Measurements from ENCODE around the gene DTX4.

Gene DTX4

DNA sequence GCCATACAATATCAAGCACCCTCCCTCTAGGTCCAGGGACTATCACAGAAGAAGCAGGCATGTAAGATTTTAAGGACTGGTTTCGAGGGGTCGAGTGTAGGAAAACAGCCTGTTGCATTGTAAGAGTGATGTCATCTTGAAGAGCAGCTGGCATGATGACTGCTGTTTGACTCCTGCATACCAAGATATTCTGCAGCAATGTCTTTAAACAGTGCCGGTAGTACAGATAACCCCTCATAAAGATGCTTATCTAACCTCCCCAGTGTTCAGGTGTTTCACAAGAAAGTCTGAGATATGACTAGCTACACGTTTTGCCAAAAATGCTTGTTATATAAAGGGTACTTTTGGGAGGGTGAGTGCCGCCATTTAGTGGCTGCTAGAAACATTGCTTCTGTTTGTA lies 17.3 kb upstream of the DTX4 start:
- Mint-ChIP-seq H3K4me3 (no peak overlapping the region), H3K27me3 (no peaks in the 10 kb centered on the region), H3K27ac (no peak overlapping the region), H3K9me3 (ENCODE audit: low read depth) (no peaks in the 10 kb centered on the region), H3K36me3 (peaks cover 8% of the 10 kb centered on the region), H3K4me1 (ENCODE audit: low read depth) (peaks cover 20% of the 10 kb centered on the region)

DNA sequence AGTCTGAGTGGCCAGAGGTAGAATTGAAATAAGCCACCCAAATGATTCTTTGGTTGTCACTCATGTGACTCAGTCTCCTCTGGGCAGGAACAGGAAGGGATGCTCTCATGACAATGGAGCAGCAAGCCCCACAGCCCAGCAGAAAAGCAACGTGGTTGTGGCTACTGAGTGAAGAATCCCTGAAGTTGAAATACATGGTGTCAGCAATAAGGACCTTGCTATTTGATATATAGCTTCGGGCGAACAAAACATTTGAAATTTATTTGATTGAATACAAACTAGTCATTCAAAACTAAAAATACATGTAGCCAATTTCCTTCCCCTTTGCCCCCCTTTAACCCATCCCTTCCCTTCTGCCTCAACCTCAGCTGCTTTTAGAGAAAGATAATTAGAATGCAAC lies 14.5 kb upstream of the DTX4 start:
- no peak overlapping the region for H3K27ac Mint-ChIP-seq

DNA sequence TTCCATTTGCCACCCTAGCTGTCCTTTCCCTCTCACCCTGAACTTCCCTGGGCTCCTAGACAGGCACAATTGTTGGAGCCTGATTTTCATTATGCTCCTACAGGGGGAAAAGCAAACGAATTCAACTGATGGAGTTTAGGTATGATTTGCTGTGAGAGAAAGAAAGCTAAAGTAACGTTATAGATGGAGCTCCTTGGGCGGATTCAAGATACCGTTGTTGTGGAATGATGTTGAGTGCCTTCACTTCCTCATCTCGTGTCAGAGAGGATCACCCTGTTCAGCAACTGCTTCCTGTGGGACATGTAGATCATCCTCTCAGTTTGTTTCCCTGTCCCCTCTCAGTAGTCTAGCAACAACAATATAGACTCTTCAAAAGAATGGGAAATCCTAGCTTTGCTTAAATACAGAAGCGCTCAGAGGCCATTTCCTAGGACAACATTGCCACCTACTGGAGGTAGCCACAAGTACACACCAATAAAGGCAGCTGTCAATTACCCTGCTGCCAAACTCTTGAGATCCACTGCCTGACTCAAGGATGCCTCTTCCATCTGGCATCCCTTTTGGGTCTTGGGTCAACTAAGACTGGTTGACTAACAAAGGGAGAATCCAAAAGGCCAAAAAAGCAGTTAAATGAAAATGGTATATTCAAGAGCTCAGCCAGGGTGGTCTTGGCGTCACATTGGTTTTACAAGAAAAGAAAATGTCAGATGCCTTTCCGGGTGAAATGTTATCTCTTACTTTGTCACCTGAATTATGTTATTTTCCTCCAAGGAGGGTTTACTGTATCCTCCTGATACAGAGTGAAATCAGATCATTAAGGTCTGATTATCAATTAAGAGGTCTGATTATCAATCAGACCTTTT lies 13.5 kb upstream of the DTX4 start:
- Mint-ChIP-seq H3K9me3 (ENCODE audit: low read depth) (no peaks in the 10 kb centered on the region), H3K27ac (no peak overlapping the region), H3K36me3 (no peaks in the 10 kb centered on the region), H3K4me1 (ENCODE audit: low read depth) (peaks cover 2% of the 10 kb centered on the region), H3K4me3 (no peak overlapping the region), H3K27me3 (peaks cover 6% of the 10 kb centered on the region)

More for the DNA sequence above, 14.5 kb upstream of the DTX4 start:
- Mint-ChIP-seq H3K4me3 (no peak overlapping the region), H3K4me1 (ENCODE audit: low read depth) (peaks cover 10% of the 10 kb centered on the region), H3K9me3 (ENCODE audit: low read depth) (no peaks in the 10 kb centered on the region), H3K27me3 (peaks cover 6% of the 10 kb centered on the region), H3K36me3 (peaks cover 3% of the 10 kb centered on the region)

DNA sequence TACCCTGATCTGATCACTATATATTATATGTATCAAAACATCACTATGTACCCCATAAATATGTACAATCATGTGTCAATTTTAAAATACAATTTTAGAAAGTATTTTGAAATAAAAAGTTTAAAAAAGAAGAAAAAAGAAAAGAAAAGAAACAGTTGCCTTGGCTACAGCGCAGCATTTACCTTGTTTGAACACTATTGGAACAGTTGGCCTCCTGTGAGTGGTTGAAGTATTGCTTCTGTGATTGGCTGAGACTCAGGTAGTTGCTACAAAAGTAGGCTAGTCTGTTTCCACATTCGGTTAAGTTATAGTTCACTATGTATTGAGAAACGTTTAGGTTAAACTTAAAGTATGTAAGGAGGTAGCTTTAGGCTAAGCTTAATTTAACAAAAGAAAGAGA lies 7.9 kb upstream of the DTX4 start:
- Mint-ChIP-seq H3K4me3 (no peak overlapping the region), H3K36me3 (no peaks in the 10 kb centered on the region), H3K27me3 (peaks cover 8% of the 10 kb centered on the region), H3K27ac (no peak overlapping the region), H3K9me3 (ENCODE audit: low read depth) (no peaks in the 10 kb centered on the region), H3K4me1 (ENCODE audit: low read depth) (no peaks in the 10 kb centered on the region)

DNA sequence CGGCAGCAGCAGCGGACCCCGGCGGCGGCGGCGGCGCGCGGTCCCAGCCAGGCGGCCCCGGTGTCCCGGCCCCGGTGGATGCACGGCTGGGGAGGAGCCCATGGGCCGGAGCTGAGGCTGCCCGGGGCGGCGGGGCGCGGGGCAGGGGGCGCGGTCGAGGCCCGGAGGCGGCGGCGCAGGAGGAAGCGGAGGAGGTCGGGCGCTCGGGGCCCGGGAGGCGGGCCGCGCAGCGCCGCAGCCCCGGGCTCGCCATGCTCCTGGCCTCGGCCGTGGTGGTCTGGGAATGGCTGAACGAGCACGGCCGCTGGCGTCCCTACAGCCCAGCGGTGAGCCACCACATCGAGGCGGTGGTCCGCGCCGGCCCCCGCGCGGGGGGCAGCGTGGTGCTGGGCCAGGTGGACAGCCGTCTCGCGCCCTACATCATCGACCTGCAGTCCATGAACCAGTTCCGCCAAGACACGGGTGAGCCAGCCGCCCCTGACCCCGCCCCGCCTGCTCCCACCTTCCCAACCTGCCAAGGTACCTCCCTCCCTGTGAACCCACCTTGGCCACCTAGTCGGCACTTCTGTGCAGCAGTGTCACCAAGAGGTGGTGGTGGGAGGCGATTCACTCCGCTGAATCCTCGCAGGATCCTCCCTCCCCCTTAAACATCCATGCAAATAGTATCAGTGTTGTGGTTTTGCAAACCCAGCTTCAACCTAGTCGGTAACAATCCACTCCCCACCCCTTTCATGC lies 580 bp downstream of the DTX4 start:
- no peaks in the 10 kb centered on the region for H3K36me3 Mint-ChIP-seq
- H3K27ac Mint-ChIP-seq = peak overlapping the region; percentile 41
- peak overlapping the region; percentile 88 for H3K4me3 Mint-ChIP-seq
- peaks cover 2% of the 10 kb centered on the region for H3K27me3 Mint-ChIP-seq
- H3K9me3 Mint-ChIP-seq (ENCODE audit: low read depth) = no peaks in the 10 kb centered on the region
- peaks cover 9% of the 10 kb centered on the region for H3K4me1 Mint-ChIP-seq (ENCODE audit: low read depth)

DNA sequence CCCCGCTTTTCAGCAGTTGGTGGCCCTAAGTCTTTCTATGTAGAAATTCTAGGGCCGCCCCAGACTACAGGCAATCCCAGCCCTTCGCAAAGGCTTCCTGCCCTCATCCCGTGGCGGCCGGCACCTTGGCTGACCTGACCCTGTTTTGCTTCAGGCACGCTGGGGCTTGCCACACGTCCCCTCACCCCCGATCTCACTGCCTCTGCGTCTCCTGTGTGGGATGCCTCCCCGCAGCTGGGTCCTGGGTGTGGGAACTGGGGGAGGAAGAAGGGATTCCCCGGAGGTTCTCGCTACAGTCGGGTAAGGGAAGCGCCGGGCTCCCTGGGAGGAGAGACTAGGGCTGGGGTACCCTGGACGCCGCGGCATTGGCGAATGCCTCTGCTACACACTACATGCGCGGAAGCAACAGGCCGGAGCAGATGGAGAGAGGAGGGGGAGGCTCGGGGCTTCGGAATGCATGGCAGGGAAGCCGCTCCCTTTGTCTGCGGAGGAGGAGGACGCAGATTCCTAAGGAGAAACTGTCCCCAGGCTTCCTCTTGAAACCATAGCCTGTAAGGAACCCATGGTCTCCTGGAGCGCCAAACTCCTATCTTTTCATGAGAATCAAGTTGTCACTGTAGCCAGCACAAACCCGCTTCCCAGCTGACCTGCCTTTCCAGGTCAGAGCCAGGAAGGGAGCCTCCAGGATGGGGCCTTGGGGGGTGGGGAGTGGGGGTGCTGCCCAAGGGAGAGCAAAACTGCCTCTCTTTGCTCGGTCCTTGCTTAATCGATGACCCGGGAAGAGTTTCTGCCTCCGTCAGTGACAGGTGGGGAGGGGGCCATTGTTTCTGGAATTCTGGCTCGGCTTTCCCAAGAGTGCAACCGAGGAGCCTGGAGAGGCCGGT lies 1.4 kb downstream of the DTX4 start:
- H3K4me3 Mint-ChIP-seq = peak overlapping the region; percentile 88
- peaks cover 2% of the 10 kb centered on the region for H3K27me3 Mint-ChIP-seq
- no peak overlapping the region for H3K27ac Mint-ChIP-seq
- no peaks in the 10 kb centered on the region for H3K9me3 Mint-ChIP-seq (ENCODE audit: low read depth)
- H3K4me1 Mint-ChIP-seq (ENCODE audit: low read depth) = peaks cover 9% of the 10 kb centered on the region
- H3K36me3 Mint-ChIP-seq = no peaks in the 10 kb centered on the region

DNA sequence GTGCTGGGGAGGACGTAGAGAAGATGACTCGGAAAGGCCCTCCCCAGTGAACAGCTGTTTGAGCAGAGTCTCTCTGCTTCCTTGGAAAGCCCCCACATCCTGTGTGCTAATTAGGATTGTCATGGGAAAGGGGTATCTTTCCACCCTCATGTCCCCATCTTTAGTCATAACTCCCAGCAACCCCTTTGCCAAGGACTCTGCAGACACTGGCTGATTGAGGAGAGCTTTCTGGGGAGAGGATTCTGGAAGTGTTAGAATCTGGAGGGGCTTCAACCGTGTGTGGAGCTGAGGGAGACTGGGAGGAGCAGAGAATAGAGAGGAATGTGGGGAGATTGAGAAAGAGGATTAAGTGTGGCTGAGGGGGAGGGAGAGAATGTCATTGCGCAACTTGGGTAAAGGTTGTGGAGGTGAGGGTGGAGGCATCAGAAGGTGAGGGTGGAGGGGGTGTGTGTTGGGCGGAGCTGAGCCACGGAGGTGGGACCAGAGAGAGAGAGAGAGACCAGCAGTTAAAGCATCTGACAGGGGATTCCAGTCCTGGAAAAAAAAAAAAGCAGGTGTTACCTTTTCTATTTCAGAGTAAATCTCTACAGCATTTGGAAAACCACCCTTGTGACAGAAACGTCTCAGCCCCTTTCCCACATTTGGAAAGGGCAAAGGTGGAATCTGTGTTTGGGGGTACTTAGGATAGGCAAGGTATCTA lies 2.2 kb downstream of the DTX4 start:
- Mint-ChIP-seq H3K4me1 (ENCODE audit: low read depth) (peaks cover 9% of the 10 kb centered on the region), H3K4me3 (peak overlapping the region; percentile 37)

DNA sequence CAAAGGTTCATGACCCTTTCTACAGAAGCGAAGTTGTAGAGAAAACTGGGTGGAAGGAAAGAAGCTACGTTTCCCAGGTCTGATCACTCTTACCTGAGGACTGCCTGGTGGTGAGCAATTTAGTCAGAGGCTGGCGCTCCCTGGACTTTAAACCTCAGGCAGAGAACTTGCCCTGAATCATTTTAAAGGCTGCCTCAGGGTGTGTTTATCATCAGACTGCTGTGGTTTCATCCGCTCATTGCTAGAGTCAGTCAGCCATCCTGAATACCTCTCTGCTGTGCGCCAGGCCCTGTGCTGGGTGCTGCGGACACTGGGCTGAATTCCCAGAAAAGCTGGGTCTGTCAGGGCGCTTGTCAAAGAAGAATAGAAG lies 2.7 kb downstream of the DTX4 start:
- peaks cover 2% of the 10 kb centered on the region for H3K27me3 Mint-ChIP-seq
- H3K9me3 Mint-ChIP-seq (ENCODE audit: low read depth) = no peaks in the 10 kb centered on the region
- H3K36me3 Mint-ChIP-seq = no peaks in the 10 kb centered on the region
- no peak overlapping the region for H3K27ac Mint-ChIP-seq
- H3K4me1 Mint-ChIP-seq (ENCODE audit: low read depth) = peaks cover 9% of the 10 kb centered on the region
- H3K4me3 Mint-ChIP-seq = no peak overlapping the region

More for the DNA sequence above, 2.2 kb downstream of the DTX4 start:
- H3K27ac Mint-ChIP-seq = no peak overlapping the region
- no peaks in the 10 kb centered on the region for H3K36me3 Mint-ChIP-seq
- no peaks in the 10 kb centered on the region for H3K9me3 Mint-ChIP-seq (ENCODE audit: low read depth)
- H3K27me3 Mint-ChIP-seq = peaks cover 2% of the 10 kb centered on the region

DNA sequence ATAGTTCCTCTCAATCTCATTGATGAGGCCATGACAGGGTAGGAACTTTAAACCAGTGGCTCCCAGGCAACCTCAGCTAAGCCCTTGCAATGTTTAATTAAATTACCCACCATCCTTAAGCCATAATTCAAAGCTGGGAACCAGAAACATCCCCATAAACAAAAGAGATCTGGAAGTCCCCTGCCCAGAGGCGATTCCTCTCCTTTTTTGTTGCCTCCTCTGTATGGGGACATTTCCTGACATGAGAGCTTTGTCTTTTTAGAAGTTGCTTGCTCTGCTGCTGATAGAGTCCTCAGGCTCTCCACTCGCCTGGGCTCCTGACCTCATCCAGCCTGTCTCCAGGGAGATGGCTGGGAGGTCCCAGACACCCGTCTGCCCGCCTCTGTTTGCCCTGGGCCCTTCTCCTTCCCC lies 3.2 kb downstream of the DTX4 start:
- no peak overlapping the region for H3K27ac Mint-ChIP-seq
- peaks cover 2% of the 10 kb centered on the region for H3K27me3 Mint-ChIP-seq
- H3K4me3 Mint-ChIP-seq = no peak overlapping the region
- H3K36me3 Mint-ChIP-seq = no peaks in the 10 kb centered on the region
- H3K4me1 Mint-ChIP-seq (ENCODE audit: low read depth) = peaks cover 9% of the 10 kb centered on the region
- no peaks in the 10 kb centered on the region for H3K9me3 Mint-ChIP-seq (ENCODE audit: low read depth)

DNA sequence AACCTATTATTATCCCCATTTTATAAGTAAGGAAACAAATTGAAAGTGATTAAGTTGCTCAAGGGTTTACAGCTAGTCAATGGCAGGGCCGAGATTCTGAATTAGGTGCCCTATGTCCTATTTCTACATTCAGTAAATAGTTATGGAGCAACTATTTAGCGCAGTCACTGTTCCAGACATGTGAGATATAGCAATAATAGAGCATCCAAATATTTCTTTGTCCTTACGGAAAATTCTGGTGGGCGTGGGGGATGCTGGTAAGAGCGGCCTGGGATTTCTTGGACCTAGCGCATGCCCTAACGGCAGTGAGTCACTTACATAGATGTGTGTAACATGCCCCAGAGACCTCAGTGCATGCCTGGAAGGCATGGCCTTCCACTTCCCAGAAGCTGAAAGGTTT lies 4.4 kb downstream of the DTX4 start:
- Mint-ChIP-seq H3K4me3 (no peak overlapping the region), H3K36me3 (no peaks in the 10 kb centered on the region), H3K9me3 (ENCODE audit: low read depth) (no peaks in the 10 kb centered on the region), H3K27ac (no peak overlapping the region), H3K27me3 (peaks cover 2% of the 10 kb centered on the region), H3K4me1 (ENCODE audit: low read depth) (peaks cover 9% of the 10 kb centered on the region)

DNA sequence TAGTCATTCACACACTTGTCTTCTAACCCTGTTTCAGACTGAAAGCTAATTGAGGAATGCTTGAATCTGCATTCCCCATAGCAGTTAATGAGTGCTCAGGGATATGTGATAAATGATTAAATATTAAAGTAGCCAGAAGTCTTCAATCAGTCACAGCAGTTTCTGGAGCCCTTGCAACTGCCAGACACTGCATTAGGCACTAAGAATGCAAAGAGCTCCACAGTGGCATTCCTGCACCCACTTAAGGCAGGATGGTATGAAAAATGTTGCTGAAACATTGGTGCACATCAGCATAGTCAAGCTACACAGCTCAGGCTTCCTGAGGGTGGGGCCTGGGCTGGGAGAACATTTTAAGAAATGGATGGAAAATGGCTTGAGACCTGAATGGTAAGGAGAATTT lies 6.5 kb downstream of the DTX4 start:
- H3K9me3 Mint-ChIP-seq (ENCODE audit: low read depth) = no peaks in the 10 kb centered on the region
- no peak overlapping the region for H3K27ac Mint-ChIP-seq
- peaks cover 2% of the 10 kb centered on the region for H3K36me3 Mint-ChIP-seq
- H3K4me1 Mint-ChIP-seq (ENCODE audit: low read depth) = peaks cover under 1% of the 10 kb centered on the region
- H3K27me3 Mint-ChIP-seq = no peaks in the 10 kb centered on the region
- no peak overlapping the region for H3K4me3 Mint-ChIP-seq

DNA sequence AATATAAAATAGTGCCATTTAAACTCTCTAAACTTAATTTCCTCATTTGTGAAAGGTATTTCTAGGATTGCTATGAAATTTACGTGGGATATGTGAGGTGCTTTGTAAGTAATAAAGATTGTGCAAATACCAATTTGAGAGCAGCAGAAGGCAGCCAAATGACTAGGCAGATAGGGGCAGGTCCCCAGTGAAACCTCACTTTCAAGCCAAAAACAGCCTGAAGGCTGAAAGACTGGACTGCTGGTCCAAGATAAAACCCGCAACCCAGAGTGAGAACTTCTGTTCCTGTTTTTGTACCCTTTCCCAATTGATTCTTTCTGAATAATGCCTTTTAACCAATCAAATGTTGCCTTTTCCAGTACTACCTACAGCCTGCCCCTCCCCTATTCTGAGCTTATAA lies 7.2 kb downstream of the DTX4 start:
- Mint-ChIP-seq H3K4me1 (ENCODE audit: low read depth) (no peaks in the 10 kb centered on the region), H3K36me3 (peaks cover 2% of the 10 kb centered on the region), H3K27ac (no peak overlapping the region), H3K27me3 (no peaks in the 10 kb centered on the region), H3K4me3 (no peak overlapping the region), H3K9me3 (ENCODE audit: low read depth) (no peaks in the 10 kb centered on the region)

DNA sequence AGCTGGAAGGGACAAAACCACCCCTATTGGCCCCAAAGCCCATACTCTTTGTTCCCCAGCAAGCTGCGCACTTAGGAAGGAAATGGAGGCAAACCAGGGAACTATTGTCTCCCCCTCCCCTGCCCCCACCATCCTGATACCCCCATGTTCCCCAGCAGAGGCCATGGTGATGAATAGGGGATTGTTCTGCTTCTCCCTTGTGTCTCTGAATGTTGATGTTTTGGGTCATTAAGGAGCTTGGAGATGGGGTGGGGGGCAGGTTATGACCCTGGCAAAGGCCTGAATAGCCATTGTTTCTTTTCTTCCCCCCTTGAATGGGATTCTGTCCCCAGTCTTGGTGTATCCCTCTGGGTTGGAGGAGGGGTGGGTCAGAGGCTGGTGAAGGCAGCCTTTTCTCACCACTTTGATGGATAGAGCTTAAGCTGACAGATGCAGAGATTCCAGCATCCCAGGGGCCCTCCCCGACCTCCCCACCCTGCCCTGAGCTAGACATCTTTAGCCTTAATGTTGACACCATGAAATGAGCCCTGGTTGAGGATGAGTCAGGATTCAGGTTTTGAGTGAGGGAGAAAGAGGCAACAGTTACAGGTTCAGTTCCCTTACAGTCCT lies 8.3 kb downstream of the DTX4 start:
- no peak overlapping the region for H3K27ac Mint-ChIP-seq
- H3K36me3 Mint-ChIP-seq = peaks cover 2% of the 10 kb centered on the region
- no peaks in the 10 kb centered on the region for H3K27me3 Mint-ChIP-seq
- H3K4me3 Mint-ChIP-seq = no peak overlapping the region
- H3K9me3 Mint-ChIP-seq (ENCODE audit: low read depth) = no peaks in the 10 kb centered on the region
- H3K4me1 Mint-ChIP-seq (ENCODE audit: low read depth) = no peaks in the 10 kb centered on the region

DNA sequence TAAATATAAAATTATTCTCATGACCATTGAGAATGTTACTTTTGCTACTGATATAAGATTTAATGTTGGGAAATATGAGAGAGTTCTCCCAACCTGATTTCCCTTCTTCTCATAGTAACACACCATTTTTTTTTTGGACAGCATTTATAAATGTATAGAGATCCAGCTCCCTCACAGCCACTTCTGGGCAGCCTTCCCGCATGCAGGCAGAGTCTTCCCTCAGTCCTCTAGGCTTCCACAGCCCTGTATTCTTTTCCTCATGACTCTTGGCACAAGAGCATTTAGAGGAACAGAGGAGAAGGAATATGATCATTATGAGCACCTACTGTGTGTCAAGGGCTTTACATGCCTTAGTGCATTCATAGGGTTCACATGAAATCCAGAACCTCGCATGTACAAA lies 9.0 kb downstream of the DTX4 start:
- Mint-ChIP-seq H3K36me3 (peaks cover 2% of the 10 kb centered on the region), H3K4me1 (ENCODE audit: low read depth) (no peaks in the 10 kb centered on the region), H3K9me3 (ENCODE audit: low read depth) (no peaks in the 10 kb centered on the region), H3K27me3 (no peaks in the 10 kb centered on the region), H3K4me3 (no peak overlapping the region), H3K27ac (no peak overlapping the region)
